ENCODE data around the gene HMX2. TPM values are rescaled to one million over a fixed set of nuclear protein-coding genes. Genes with fewer than 3 reads are reported as not detected.
"Not testable (repeated sequence)": the region's sequence is repeated elsewhere in the genome, so short reads cannot be mapped to it uniquely, and the experiment has no call there.

Gene HMX2
- polyA plus RNA-seq, 1 donor (not counting 4 experiments of a cell fraction or from before 2014, with no cell fraction given): not detected

DNA sequence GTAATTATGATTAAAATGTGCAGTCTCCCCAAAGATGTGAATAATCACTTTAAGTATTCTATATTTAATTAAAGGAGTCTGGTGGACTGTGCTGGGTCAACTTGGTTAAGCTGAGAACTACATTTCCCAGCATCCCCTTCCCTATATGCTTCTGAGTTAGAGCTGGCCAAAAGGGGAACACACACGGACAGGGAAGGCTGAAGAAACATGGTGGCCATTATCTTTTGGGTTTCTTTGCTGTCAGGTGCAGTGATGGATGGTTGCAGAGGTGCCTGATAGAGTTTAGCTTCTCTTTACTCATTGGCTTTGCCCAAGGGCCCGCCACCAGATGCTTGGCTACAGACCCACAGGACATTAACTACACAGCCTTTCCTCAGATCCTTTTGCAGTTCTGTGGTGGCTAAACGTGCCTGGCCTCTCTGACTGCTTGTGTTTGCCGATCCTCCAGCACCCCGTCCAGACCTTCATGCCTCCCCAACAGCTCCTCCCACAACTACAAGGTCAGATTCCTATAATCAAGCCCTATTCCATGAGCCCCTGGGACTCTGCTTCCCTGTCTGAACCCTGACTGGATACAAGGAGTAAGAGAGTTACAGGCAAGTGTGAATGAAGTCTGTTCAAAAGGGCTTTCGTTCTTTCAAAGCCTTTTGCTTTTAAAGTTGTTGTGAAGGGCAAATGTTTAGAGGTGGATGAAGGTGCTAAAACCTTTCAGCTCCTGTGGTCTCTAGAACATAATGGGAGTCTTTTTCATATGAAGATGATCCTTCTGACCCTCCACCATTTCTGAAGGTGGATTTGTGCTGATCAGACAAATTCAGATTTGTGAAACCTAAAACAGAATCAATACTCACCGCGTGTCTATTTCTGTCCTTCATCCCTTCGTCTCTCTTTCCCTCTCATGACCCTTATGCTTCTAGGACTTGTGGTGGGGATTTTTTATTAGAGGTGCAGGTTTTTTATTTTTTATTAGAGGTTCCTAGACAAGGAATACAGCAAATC, 27.8 kb downstream of the HMX2 start:
- Histone ChIP-seq H3K4me3 (ENCODE audit: control insufficient read depth in 2 of 3, extremely low read depth in 1 of 3, insufficient read depth in 2 of 3, low read depth in 1 of 3, low read length in 3 of 3) (no peak overlapping the region), H3K9ac (ENCODE audit: control insufficient read depth, extremely low read depth, insufficient read depth, low read length) (no peak overlapping the region), H4K20me1 (ENCODE audit: control insufficient read depth, extremely low read depth, insufficient read depth, low read length) (no peaks in the 10 kb centered on the region), H3K27ac (ENCODE audit: control insufficient read depth, insufficient read depth, low read length) (no peak overlapping the region), H3K27me3 (ENCODE audit: control insufficient read depth, extremely low read depth, insufficient read depth, low read length) (no peaks in the 10 kb centered on the region), H3K9me1 (ENCODE audit: control insufficient read depth, extremely low read depth, insufficient read depth, low read length) (no peaks in the 10 kb centered on the region), H3K4me2 (ENCODE audit: control insufficient read depth, extremely low read depth, insufficient read depth, low read depth, low read length) (no peak overlapping the region), H3K36me3 (ENCODE audit: control insufficient read depth in 2 of 2, extremely low read depth in 1 of 2, insufficient read depth in 2 of 2, low read length in 2 of 2) (peaks cover 0 to 4% of the 10 kb centered on the region in 2 experiments), H2AFZ (ENCODE audit: control insufficient read depth, low read length) (no peak overlapping the region), H3K79me2 (ENCODE audit: control insufficient read depth, insufficient read depth, low read length) (no peaks in the 10 kb centered on the region), H3K9me3 (ENCODE audit: control insufficient read depth, low read depth, low read length) (no peaks in the 10 kb centered on the region), H3K4me1 (ENCODE audit: control insufficient read depth, extremely low read depth, insufficient read depth, low read length) (no peaks in the 10 kb centered on the region)
- DNase-seq (ENCODE audit: low read depth, low spot score) (no peak), FAIRE-seq (no peak)
- TF ChIP-seq EZH2 (IDR thresholded peaks at IDR 0.05; ENCODE audit: low read length): no peak
- TF ChIP-seq, protein P1, sequence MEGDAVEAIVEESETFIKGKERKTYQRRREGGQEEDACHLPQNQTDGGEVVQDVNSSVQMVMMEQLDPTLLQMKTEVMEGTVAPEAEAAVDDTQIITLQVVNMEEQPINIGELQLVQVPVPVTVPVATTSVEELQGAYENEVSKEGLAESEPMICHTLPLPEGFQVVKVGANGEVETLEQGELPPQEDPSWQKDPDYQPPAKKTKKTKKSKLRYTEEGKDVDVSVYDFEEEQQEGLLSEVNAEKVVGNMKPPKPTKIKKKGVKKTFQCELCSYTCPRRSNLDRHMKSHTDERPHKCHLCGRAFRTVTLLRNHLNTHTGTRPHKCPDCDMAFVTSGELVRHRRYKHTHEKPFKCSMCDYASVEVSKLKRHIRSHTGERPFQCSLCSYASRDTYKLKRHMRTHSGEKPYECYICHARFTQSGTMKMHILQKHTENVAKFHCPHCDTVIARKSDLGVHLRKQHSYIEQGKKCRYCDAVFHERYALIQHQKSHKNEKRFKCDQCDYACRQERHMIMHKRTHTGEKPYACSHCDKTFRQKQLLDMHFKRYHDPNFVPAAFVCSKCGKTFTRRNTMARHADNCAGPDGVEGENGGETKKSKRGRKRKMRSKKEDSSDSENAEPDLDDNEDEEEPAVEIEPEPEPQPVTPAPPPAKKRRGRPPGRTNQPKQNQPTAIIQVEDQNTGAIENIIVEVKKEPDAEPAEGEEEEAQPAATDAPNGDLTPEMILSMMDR (optimal IDR thresholded peaks at IDR 0.05 in 1 of 3, IDR thresholded peaks at IDR 0.05 in 1 of 3, conservative IDR thresholded peaks at IDR 0.05 in 1 of 3; ENCODE audit: extremely low read depth in 1 of 3, insufficient read depth in 2 of 3, low read length in 3 of 3): no peak
- dilution Hi-C loops (cut with MboI; ENCODE audit: extremely low pct_ligation_motif_present, low sequenced_read_pairs): no loop called here

- H3K9me3 ChIP-seq (ENCODE audit: control insufficient read depth, low read depth, low read length); H3K9me1 ChIP-seq (ENCODE audit: control insufficient read depth, extremely low read depth, insufficient read depth, low read length); H3K4me1 ChIP-seq (ENCODE audit: control insufficient read depth, extremely low read depth, insufficient read depth, low read length); H3K4me3 ChIP-seq (ENCODE audit: control insufficient read depth in 2 of 3, extremely low read depth in 1 of 3, insufficient read depth in 2 of 3, low read depth in 1 of 3, low read length in 3 of 3); DNase-seq (ENCODE audit: low read depth, low spot score); H2AFZ ChIP-seq (ENCODE audit: control insufficient read depth, low read length); H3K27ac ChIP-seq (ENCODE audit: control insufficient read depth, insufficient read depth, low read length); H3K4me2 ChIP-seq (ENCODE audit: control insufficient read depth, extremely low read depth, insufficient read depth, low read depth, low read length); H3K79me2 ChIP-seq (ENCODE audit: control insufficient read depth, insufficient read depth, low read length); H3K9ac ChIP-seq (ENCODE audit: control insufficient read depth, extremely low read depth, insufficient read depth, low read length); dilution Hi-C loops (cut with MboI; ENCODE audit: extremely low pct_ligation_motif_present, low sequenced_read_pairs); FAIRE-seq; H3K27me3 ChIP-seq (ENCODE audit: control insufficient read depth, extremely low read depth, insufficient read depth, low read length); H3K36me3 ChIP-seq (ENCODE audit: control insufficient read depth in 2 of 2, extremely low read depth in 1 of 2, insufficient read depth in 2 of 2, low read length in 2 of 2); H4K20me1 ChIP-seq (ENCODE audit: control insufficient read depth, extremely low read depth, insufficient read depth, low read length): not testable (repeated sequence)
These were observed 30.5 kb downstream of the HMX2 start for GRCh38 chr10:123178390-123178789.
